C4-2B (cell line): ENCODE results near the gene MGMT.

Experiments used
- ZFX ChIP-seq: fragments of 450-650 bp; IDR thresholded peaks from 2 replicates; pipeline ENCODE4 v1.6.1; 2017
- TF ChIP-seq, protein P1 (sequence below): fragments of 450-650 bp; conservative IDR thresholded peaks from 2 replicates; pipeline ENCODE4 v1.5.1; 2017; ENCODE audit warnings: mild to moderate bottlenecking

DNA sequence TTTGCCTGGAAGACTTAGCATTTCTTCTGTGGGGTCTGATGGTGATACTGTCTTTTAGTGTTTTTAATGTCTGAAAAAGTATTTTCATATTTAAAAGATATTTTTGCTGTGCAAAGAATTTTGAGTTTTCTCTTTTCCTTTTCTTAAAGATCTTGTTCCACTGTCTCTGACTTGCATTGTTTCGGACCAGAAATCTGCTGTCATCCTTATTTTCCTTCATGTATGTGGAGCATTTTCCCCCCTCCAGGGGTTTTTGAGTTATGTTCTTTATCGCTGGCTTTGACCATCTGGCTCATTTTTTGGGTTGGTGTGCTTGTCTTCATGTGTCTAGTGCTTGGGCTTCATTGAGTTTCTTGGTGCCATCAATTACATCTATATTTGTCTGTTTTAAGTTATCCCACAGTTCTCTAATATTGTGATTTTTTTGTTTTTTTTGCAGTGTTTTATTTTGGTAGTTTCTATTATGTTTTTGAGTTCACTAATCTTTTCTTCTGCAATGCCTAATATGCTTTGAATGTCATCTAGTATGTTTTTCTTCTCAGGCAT is 119.9 kb downstream of the MGMT start:
- TF ChIP-seq, protein P1, sequence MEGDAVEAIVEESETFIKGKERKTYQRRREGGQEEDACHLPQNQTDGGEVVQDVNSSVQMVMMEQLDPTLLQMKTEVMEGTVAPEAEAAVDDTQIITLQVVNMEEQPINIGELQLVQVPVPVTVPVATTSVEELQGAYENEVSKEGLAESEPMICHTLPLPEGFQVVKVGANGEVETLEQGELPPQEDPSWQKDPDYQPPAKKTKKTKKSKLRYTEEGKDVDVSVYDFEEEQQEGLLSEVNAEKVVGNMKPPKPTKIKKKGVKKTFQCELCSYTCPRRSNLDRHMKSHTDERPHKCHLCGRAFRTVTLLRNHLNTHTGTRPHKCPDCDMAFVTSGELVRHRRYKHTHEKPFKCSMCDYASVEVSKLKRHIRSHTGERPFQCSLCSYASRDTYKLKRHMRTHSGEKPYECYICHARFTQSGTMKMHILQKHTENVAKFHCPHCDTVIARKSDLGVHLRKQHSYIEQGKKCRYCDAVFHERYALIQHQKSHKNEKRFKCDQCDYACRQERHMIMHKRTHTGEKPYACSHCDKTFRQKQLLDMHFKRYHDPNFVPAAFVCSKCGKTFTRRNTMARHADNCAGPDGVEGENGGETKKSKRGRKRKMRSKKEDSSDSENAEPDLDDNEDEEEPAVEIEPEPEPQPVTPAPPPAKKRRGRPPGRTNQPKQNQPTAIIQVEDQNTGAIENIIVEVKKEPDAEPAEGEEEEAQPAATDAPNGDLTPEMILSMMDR: no peak
- TF ChIP-seq ZFX: no peak
